ENCODE data around the gene CSRP2.

- TF ChIP-seq CTCF (conservative IDR thresholded peaks at IDR 0.05; ENCODE audit: low read length) = no peak
- TF ChIP-seq EZH2phosphoT487 (IDR thresholded peaks at IDR 0.05; ENCODE audit: borderline replicate concordance, low read depth, low read length) = no peak
These were observed 20.7 kb upstream of the CSRP2 start for GRCh38 chr12:76899522-76899921.

Data from OCI-LY7 (cell line).